Mesodermal cell (in vitro differentiated cells): ENCODE results near the gene ECD. TPM values are rescaled to one million over a fixed set of nuclear protein-coding genes. Genes with fewer than 3 reads are reported as not detected.

Experiments
- H3K27ac ChIP-seq: 2 replicates; pipeline ENCODE4 v1.7.0; 2013; ENCODE audit warnings: mild to moderate bottlenecking, low read depth, low read length, moderate library complexity; ENCODE audit not compliant: severe bottlenecking
- H3K36me3 ChIP-seq: 2 replicates; pipeline ENCODE4 v1.7.1; 2013; ENCODE audit warnings: mild to moderate bottlenecking, low read length, moderate library complexity; ENCODE audit not compliant: control insufficient read depth, insufficient read depth
- H3K4me1 ChIP-seq: one replicate; pipeline ENCODE4 v1.7.1; 2013; ENCODE audit warnings: mild to moderate bottlenecking, low read length; ENCODE audit not compliant: insufficient read depth, control insufficient read depth, poor library complexity, severe bottlenecking
- H3K4me3 ChIP-seq: 2 replicates; pipeline ENCODE4 v1.7.0; 2013; ENCODE audit warnings: low read length, control low read depth, mild to moderate bottlenecking; ENCODE audit not compliant: insufficient read depth, poor library complexity, severe bottlenecking; ENCODE audit errors: extremely low read depth
- H3K9me3 ChIP-seq: 2 replicates; pipeline ENCODE4 v1.7.1; 2013; ENCODE audit warnings: mild to moderate bottlenecking, low read length, moderate library complexity; ENCODE audit not compliant: control insufficient read depth
- WGBS, 2 experiments: methylation state at CpG; one replicate each; pipeline ENCODE4 v1.1.5; 2013; ENCODE audit warnings: missing lambda C conversion rate in 2 of 2; ENCODE audit not compliant: insufficient coverage in 2 of 2; 5-methylcytosine and 5-hydroxymethylcytosine counted together
- polyA plus RNA-seq, 2 experiments: library from polyadenylated mRNA; stranded (reverse); fragments of 50-300 nt; gene quantifications; one replicate each; pipeline ENCODE4 v1.2.3, GENCODE V29; 2013

ECD gene
- 43.1 TPM for polyA plus RNA-seq (2013, experiment 1 of 2)
- polyA plus RNA-seq (2013, experiment 2 of 2): 34.7 TPM

- Histone ChIP-seq H3K9me3 (no peaks in the 10 kb centered on the region), H3K4me1 (no peaks in the 10 kb centered on the region), H3K4me3 (peak within 1 kb of the TSS; percentile 63), H3K27ac (peak within 1 kb of the TSS; percentile 93), H3K36me3 (peaks cover 18% of the 10 kb centered on the region)
- WGBS, 2 experiments: 0 to 1% methylated on average over 26 to 32 of the region's 49 CpGs
Measured at GRCh38 chr10:73167783-73168464, at the start of gene ECD, which contains the start of gene FAM149B1. Gene ECD, minus strand, starts transcription at chr10:73168008. Its CDS starts 4,071 bp downstream, at chr10:73163937. Gene FAM149B1, plus strand, starts transcription at chr10:73168119. Its CDS starts 221 bp downstream, at chr10:73168340.

DNA sequence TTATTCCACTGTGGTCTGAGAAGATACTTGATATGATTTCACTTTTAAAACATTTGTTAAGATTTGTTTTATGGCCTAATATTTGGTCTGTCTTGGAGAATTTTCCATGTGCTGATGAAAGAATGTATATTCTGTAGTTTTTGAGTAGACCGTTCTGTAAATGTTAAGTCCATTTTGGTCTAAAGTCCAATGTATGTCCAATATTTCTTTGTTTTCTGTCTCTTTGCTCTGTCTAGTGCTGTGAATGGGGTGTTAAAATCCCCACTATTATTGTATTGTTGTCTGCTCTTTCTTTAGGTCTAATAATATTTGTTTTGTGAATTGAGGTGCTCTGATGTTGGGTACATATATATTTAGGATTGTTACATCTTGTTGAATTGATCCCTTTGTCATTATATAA is 47.9 kb upstream of the ECD start:
- WGBS, 2 experiments: 100% methylated on average over 1 of the region's 1 CpG
- Histone ChIP-seq H3K4me3 (no peak overlapping the region), H3K4me1 (no peaks in the 10 kb centered on the region), H3K27ac (no peak overlapping the region), H3K36me3 (peaks cover 29% of the 10 kb centered on the region), H3K9me3 (no peaks in the 10 kb centered on the region)

GRCh38 chr10:73211106-73211811 is 43.5 kb upstream of the ECD start:
- peaks cover 3% of the 10 kb centered on the region for H3K9me3 ChIP-seq
- no peaks in the 10 kb centered on the region for H3K4me1 ChIP-seq
- peaks cover 35% of the 10 kb centered on the region for H3K36me3 ChIP-seq
- H3K4me3 ChIP-seq: no peak overlapping the region
- no peak overlapping the region for H3K27ac ChIP-seq
- WGBS, 2 experiments: no CpG with 5 or more reads among the region's 4 CpGs

DNA sequence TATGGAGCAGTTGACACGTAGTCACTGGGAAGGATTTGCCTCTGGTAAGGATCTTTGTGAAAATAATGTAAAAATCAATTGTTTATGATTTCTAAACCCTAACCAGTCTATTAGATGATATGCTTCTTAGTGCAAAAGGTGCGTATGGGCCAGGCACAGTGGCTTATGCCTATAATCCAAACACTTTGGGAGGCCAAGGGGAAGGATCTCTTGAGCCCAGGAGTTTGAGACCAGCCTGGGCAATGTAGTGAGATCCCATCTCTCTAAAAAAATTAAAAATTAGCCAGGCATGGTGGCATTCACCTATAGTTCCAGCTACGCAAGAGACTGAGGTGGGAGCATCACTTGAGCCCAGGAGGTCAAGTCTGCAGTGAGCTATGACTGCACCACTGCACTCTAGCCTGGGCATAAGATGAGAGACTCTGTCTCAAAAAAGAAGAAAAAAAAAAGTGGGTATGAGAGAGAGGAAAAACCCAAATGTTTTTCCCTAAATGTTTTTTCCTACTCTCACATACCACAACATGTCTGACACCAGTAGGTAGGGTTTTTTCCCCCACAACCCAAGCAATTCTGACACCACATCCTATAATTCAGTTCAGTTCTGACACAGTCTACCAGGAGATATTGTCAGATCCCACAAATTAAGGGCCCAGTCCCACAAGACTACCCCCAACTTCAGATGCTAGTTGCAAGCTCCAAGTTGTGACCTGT is 42.7 kb upstream of the ECD start:
- Histone ChIP-seq H3K4me3 (no peak overlapping the region), H3K36me3 (peaks cover 41% of the 10 kb centered on the region), H3K9me3 (peaks cover 10% of the 10 kb centered on the region), H3K4me1 (no peaks in the 10 kb centered on the region), H3K27ac (no peak overlapping the region)
- 100% methylated on average over 2 to 3 of the region's 3 CpGs for WGBS, 2 experiments

DNA sequence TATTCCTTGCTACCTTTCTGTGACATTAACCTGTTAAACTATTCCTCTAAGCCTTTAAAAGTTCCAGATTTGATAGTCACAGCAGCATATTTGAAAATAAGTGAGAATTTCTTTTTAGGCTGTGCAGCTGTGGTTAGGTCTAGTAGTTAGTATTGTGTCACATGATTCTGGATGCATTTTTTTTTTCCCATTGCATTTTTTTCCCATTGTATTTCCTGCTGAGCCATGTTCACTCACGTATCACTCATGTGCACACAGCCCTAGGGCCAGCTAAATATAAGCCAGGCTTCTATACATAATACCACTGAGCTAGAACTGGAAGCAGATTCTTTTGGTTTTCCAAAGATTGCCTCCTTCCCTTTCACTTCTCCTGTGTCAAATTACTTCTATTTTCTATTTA is 41.9 kb upstream of the ECD start:
- H3K36me3 ChIP-seq: peaks cover 48% of the 10 kb centered on the region
- no peaks in the 10 kb centered on the region for H3K4me1 ChIP-seq
- H3K4me3 ChIP-seq: no peak overlapping the region
- 87% methylated on average over 1 of the region's 1 CpG; no CpG with 5 or more reads in 1 of the 2 experiments for WGBS, 2 experiments
- H3K9me3 ChIP-seq: peaks cover 10% of the 10 kb centered on the region
- no peak overlapping the region for H3K27ac ChIP-seq

- peaks cover 51% of the 10 kb centered on the region for H3K36me3 ChIP-seq
- no peaks in the 10 kb centered on the region for H3K4me1 ChIP-seq
- H3K4me3 ChIP-seq: no peak overlapping the region
- WGBS, 2 experiments: 93 to 100% methylated on average over 2 of the region's 2 CpGs
- no peak overlapping the region for H3K27ac ChIP-seq
- peaks cover 10% of the 10 kb centered on the region for H3K9me3 ChIP-seq
Measured at GRCh38 chr10:73207883-73208282, 40.1 kb upstream of the ECD start.

DNA sequence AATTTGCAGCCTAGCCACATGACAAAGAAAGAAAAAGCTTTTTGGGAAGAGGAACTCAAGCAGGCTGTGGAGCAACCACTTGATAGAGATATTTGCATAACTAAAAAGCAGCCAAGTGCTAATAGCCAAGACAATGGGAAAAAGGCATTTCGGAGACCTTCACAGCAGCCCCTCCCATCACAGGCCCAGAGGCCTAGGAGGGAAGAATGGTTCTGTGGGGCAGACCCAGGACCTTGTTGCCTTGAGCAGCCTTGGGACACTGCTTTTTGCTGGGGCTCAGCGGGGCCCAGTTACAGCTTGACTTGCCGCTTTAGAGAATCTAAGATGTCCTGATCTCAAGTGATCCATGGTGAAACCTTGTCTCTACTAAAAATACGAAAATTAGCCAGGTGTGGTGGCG is 38.6 kb upstream of the ECD start:
- WGBS, 2 experiments: 96 to 100% methylated on average over 5 of the region's 5 CpGs

GRCh38 chr10:73205890-73206289 is 38.1 kb upstream of the ECD start:
- 92% methylated on average over 1 of the region's 1 CpG; no CpG with 5 or more reads in 1 of the 2 experiments for WGBS, 2 experiments
- Histone ChIP-seq H3K9me3 (peaks cover 10% of the 10 kb centered on the region), H3K4me1 (no peaks in the 10 kb centered on the region), H3K4me3 (no peak overlapping the region), H3K27ac (no peak overlapping the region), H3K36me3 (peaks cover 50% of the 10 kb centered on the region)

More for the DNA sequence above, 38.6 kb upstream of the ECD start:
- no peak overlapping the region for H3K4me3 ChIP-seq
- H3K36me3 ChIP-seq: peaks cover 54% of the 10 kb centered on the region
- no peak overlapping the region for H3K27ac ChIP-seq
- H3K4me1 ChIP-seq: no peaks in the 10 kb centered on the region
- peaks cover 10% of the 10 kb centered on the region for H3K9me3 ChIP-seq

DNA sequence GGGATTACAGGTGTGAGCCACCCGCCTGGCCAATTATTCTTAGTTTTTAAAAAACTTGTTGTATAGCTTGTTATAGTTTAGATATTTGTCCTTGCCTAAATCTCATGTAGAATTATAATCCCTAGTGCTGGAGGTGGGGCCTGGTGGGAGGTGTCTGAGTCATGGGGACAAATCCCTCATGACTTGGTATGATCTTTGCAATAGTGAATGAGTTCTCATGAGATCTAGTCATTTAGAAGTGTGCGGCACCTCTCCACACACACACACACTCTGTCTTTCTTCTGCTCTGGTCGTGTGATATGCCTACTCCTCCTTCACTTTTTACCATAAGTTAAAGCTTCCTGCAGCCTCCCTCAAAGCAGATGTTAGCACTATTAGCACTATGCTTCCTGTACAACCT is 37.3 kb upstream of the ECD start:
- Histone ChIP-seq H3K9me3 (peaks cover 10% of the 10 kb centered on the region), H3K36me3 (peaks cover 43% of the 10 kb centered on the region), H3K4me3 (no peak overlapping the region), H3K27ac (no peak overlapping the region), H3K4me1 (no peaks in the 10 kb centered on the region)
- 88 to 89% methylated on average over 2 of the region's 3 CpGs for WGBS, 2 experiments

DNA sequence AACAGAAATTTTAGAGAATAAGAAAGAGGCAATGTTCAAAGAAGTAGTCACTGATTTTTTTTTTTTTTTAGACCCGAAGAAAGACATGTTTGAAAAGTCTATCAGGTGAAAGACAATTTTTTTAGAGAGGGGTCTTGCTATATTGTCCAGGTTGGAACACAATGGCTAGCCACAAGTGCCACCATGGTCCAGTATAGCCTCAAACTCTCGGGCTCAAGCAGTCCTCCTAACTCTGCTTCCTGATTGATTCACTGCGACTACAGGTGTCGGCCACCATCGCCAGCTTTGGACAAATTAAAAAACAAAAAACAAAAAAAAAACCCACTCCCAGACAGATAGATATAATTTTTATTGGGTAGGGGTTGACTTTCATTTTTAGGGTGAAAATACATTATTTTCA is 22.4 kb upstream of the ECD start:
- no peaks in the 10 kb centered on the region for H3K4me1 ChIP-seq
- no peaks in the 10 kb centered on the region for H3K9me3 ChIP-seq
- H3K36me3 ChIP-seq: peaks cover 5% of the 10 kb centered on the region
- no peak overlapping the region for H3K27ac ChIP-seq
- H3K4me3 ChIP-seq: no peak overlapping the region
- 100% methylated on average over 1 to 2 of the region's 5 CpGs for WGBS, 2 experiments
